ENCODE results near the gene EYS. TPM values are rescaled to one million over a fixed set of nuclear protein-coding genes. Genes with fewer than 3 reads are reported as not detected.

EYS gene
- total RNA-seq, 4 donors from 2014 or later, result 0.15 TPM; not detected in 3

GRCh38 chr6:63734923-63735322 is 1972.1 kb downstream of the EYS start:
- Histone ChIP-seq H3K36me3 (no peaks in the 10 kb centered on the region), H3K4me1 (no peaks in the 10 kb centered on the region), H3K27ac (no peak overlapping the region), H3K4me3 (no peak overlapping the region), H3K9me3 (no peaks in the 10 kb centered on the region), H3K27me3 (no peaks in the 10 kb centered on the region)
- ATAC-seq, result no peak
- WGBS, 2 donors (ENCODE audit: low coverage in 1 of 2), result 74 to 75% methylated on average over 3 of the region's 3 CpGs
- TF ChIP-seq POLR2A (IDR thresholded peaks at IDR 0.05) (no peak), CTCF (IDR thresholded peaks at IDR 0.05) (no peak), EP300 (IDR thresholded peaks at IDR 0.05) (no peak), POLR2AphosphoS5 (IDR thresholded peaks at IDR 0.05) (no peak)

GRCh38 chr6:63732336-63732735 is 1974.7 kb downstream of the EYS start:
- H3K4me1 ChIP-seq, result no peaks in the 10 kb centered on the region
- H3K27me3 ChIP-seq, result no peaks in the 10 kb centered on the region
- H3K27ac ChIP-seq, result no peak overlapping the region
- H3K9me3 ChIP-seq, result no peaks in the 10 kb centered on the region
- TF ChIP-seq CTCF (IDR thresholded peaks at IDR 0.05) (no peak), EP300 (IDR thresholded peaks at IDR 0.05) (no peak), POLR2A (IDR thresholded peaks at IDR 0.05) (no peak), POLR2AphosphoS5 (IDR thresholded peaks at IDR 0.05) (no peak)
- H3K4me3 ChIP-seq, result no peak overlapping the region
- no peaks in the 10 kb centered on the region for H3K36me3 ChIP-seq
- no peak for ATAC-seq
- 42 to 83% methylated on average over 2 of the region's 2 CpGs for WGBS, 2 donors (ENCODE audit: low coverage in 1 of 2)

- ATAC-seq, result no peak
- no peaks in the 10 kb centered on the region for H3K36me3 ChIP-seq
- TF ChIP-seq CTCF (IDR thresholded peaks at IDR 0.05), result no peak
- TF ChIP-seq EP300 (IDR thresholded peaks at IDR 0.05), result no peak
- no peak for TF ChIP-seq POLR2A (IDR thresholded peaks at IDR 0.05)
- TF ChIP-seq POLR2AphosphoS5 (IDR thresholded peaks at IDR 0.05), result no peak
- H3K4me3 ChIP-seq, result no peak overlapping the region
- no peaks in the 10 kb centered on the region for H3K9me3 ChIP-seq
- H3K4me1 ChIP-seq, result no peaks in the 10 kb centered on the region
- no peaks in the 10 kb centered on the region for H3K27me3 ChIP-seq
- WGBS, 2 donors (ENCODE audit: low coverage in 1 of 2), result 75% methylated on average over 3 of the region's 3 CpGs; no CpG with 5 or more reads in 1 of the 2 donors
- no peak overlapping the region for H3K27ac ChIP-seq
Measured at GRCh38 chr6:63731930-63732329, 1975.1 kb downstream of the EYS start.

- H3K27me3 ChIP-seq, result no peaks in the 10 kb centered on the region
- H3K4me3 ChIP-seq, result no peak overlapping the region
- H3K4me1 ChIP-seq, result no peaks in the 10 kb centered on the region
- ATAC-seq, result no peak
- TF ChIP-seq POLR2AphosphoS5 (IDR thresholded peaks at IDR 0.05) (no peak), POLR2A (IDR thresholded peaks at IDR 0.05) (no peak), EP300 (IDR thresholded peaks at IDR 0.05) (no peak), CTCF (IDR thresholded peaks at IDR 0.05) (no peak)
- H3K9me3 ChIP-seq, result no peaks in the 10 kb centered on the region
- H3K36me3 ChIP-seq, result no peaks in the 10 kb centered on the region
- no peak overlapping the region for H3K27ac ChIP-seq
Measured at GRCh38 chr6:63730311-63730710, 1976.7 kb downstream of the EYS start.

- no peaks in the 10 kb centered on the region for H3K9me3 ChIP-seq
- H3K36me3 ChIP-seq, result no peaks in the 10 kb centered on the region
- no peaks in the 10 kb centered on the region for H3K4me1 ChIP-seq
- H3K4me3 ChIP-seq, result no peak overlapping the region
- H3K27me3 ChIP-seq, result no peaks in the 10 kb centered on the region
- no peak overlapping the region for H3K27ac ChIP-seq
- TF ChIP-seq EP300 (IDR thresholded peaks at IDR 0.05), result no peak
- no peak for TF ChIP-seq POLR2AphosphoS5 (IDR thresholded peaks at IDR 0.05)
- TF ChIP-seq CTCF (IDR thresholded peaks at IDR 0.05), result no peak
- TF ChIP-seq POLR2A (IDR thresholded peaks at IDR 0.05), result no peak
- ATAC-seq, result no peak
Measured at GRCh38 chr6:63724721-63725120, 1982.3 kb downstream of the EYS start.

Data from gastroesophageal sphincter (tissue), 4 donors.